Keratinocyte (primary cell): ENCODE results near the gene EFR3B. TPM values are rescaled to one million over a fixed set of nuclear protein-coding genes. Genes with fewer than 3 reads are reported as not detected.

ENCODE experiments used
- DNase-seq: peaks from one replicate; pipeline ENCODE4 v3.0.0-alpha.2; 2011; ENCODE audit warnings: low read depth, missing footprints, low spot score
- FAIRE-seq: peaks from 2 replicates; lab custom pipeline; 2011; peaks lifted over from hg19 to GRCh38; lab: Jason Lieb, UNC
- H2AFZ ChIP-seq: 2 replicates; pipeline ENCODE4 v1.6.0; 2012; ENCODE audit warnings: low read length, control low read depth, inconsistent platforms; ENCODE audit not compliant: control insufficient read depth
- H3K27ac ChIP-seq: 2 replicates; pipeline ENCODE4 v1.5.1; 2011; ENCODE audit warnings: low read length; ENCODE audit not compliant: control insufficient read depth, insufficient read depth
- H3K27me3 ChIP-seq: 3 replicates; pipeline ENCODE4 v1.6.0; 2011; ENCODE audit warnings: low read length; ENCODE audit not compliant: control insufficient read depth, insufficient read depth; ENCODE audit errors: extremely low read depth
- H3K36me3 ChIP-seq, 2 experiments: 2 replicates in 1 of 2; 3 replicates in 1 of 2; pipeline ENCODE4 v1.5.1; 2011; ENCODE audit warnings: low read length in 2 of 2, mild to moderate bottlenecking in 1 of 2; ENCODE audit not compliant: control insufficient read depth in 2 of 2, insufficient read depth in 2 of 2; ENCODE audit errors: extremely low read depth in 1 of 2
- H3K4me1 ChIP-seq: 3 replicates; pipeline ENCODE4 v1.5.1; 2011; ENCODE audit warnings: low read length; ENCODE audit not compliant: control insufficient read depth, insufficient read depth; ENCODE audit errors: extremely low read depth
- H3K4me2 ChIP-seq: 3 replicates; pipeline ENCODE4 v1.6.0; 2011; ENCODE audit warnings: low read depth, low read length; ENCODE audit not compliant: control insufficient read depth, insufficient read depth; ENCODE audit errors: extremely low read depth
- H3K4me3 ChIP-seq, 3 experiments: fragments of 200-600 bp in 1 of 3; sonication (generic) in 1 of 3; 2 replicates in 2 of 3; 3 replicates in 1 of 3; pipeline ENCODE4 v1.5.1; 2011 to 2016; ENCODE audit warnings: low read length in 3 of 3, mild to moderate bottlenecking in 3 of 3, control low read depth in 2 of 3, inconsistent platforms in 1 of 3, low read depth in 1 of 3, mixed read lengths in 1 of 3, mixed run types in 1 of 3, moderate library complexity in 1 of 3; ENCODE audit not compliant: control insufficient read depth in 2 of 3, insufficient read depth in 2 of 3; ENCODE audit errors: extremely low read depth in 1 of 3
- H3K79me2 ChIP-seq: 2 replicates; pipeline ENCODE4 v1.6.0; 2012; ENCODE audit warnings: low read length; ENCODE audit not compliant: control insufficient read depth, insufficient read depth
- H3K9ac ChIP-seq: 3 replicates; pipeline ENCODE4 v1.6.0; 2011; ENCODE audit warnings: low read length; ENCODE audit not compliant: control insufficient read depth, insufficient read depth; ENCODE audit errors: extremely low read depth
- H3K9me1 ChIP-seq: 3 replicates; pipeline ENCODE4 v1.6.0; 2011; ENCODE audit warnings: low read length; ENCODE audit not compliant: control insufficient read depth, insufficient read depth; ENCODE audit errors: extremely low read depth
- H3K9me3 ChIP-seq: 2 replicates; pipeline ENCODE4 v1.5.1; 2012; ENCODE audit warnings: low read depth, low read length; ENCODE audit not compliant: control insufficient read depth
- H4K20me1 ChIP-seq: 3 replicates; pipeline ENCODE4 v1.6.0; 2011; ENCODE audit warnings: low read length; ENCODE audit not compliant: control insufficient read depth, insufficient read depth; ENCODE audit errors: extremely low read depth
- CTCF ChIP-seq, 3 experiments: IDR thresholded peaks in 1 of 3; conservative IDR thresholded peaks in 1 of 3; optimal IDR thresholded peaks in 1 of 3; 2 replicates in 2 of 3; 3 replicates in 1 of 3; pipeline versions ENCODE3 to v1.5.1; 2011; ENCODE audit warnings: low read length in 3 of 3, mild to moderate bottlenecking in 3 of 3, moderate library complexity in 2 of 3, control low read depth in 1 of 3, inconsistent platforms in 1 of 3; ENCODE audit not compliant: insufficient read depth in 2 of 3; ENCODE audit errors: extremely low read depth in 1 of 3
- EZH2 ChIP-seq: IDR thresholded peaks from one replicate; pipeline ENCODE4 v1.6.1; 2012; ENCODE audit warnings: inconsistent platforms, mild to moderate bottlenecking, low read length, moderate library complexity
- dilution Hi-C: fragments of 300-500 bp; cut with MboI; formaldehyde crosslinking; loops from one replicate; pipeline ENCODE4 v1.7.0; 2020; ENCODE audit warnings: low sequenced_read_pairs; ENCODE audit not compliant: extremely low pct_ligation_motif_present
- polyA minus RNA-seq, 3 experiments: library from RNA; depleted of rRNA, polyadenylated mRNA; stranded (reverse); fragments of >200 nt; gene quantifications; 1 replicate in 1 of 3; 2 replicates in 1 of 3; 3 replicates in 1 of 3; pipeline ENCODE4 v1.2.3, GENCODE V29; 2011
- polyA plus RNA-seq, 5 experiments: library from polyadenylated mRNA; depleted of rRNA in 3 of 5; stranded (reverse) in 3 of 5; stranded (forward) in 1 of 5; unstranded in 1 of 5; fragments of >200 nt; gene quantifications; 1 replicate in 1 of 5; 2 replicates in 3 of 5; 3 replicates in 1 of 5; pipeline versions ENCODE4 v1.2.1 to v1.2.3, GENCODE V29; 2011 to 2012; ENCODE audit warnings: missing spikeins in 2 of 5, low read depth in 1 of 5, low replicate concordance in 1 of 5

The EFR3B gene
- polyA plus RNA-seq = 0.09 to 0.14 TPM (median 0.13 TPM) in 3 replicates
- polyA plus RNA-seq (2011; ENCODE audit: low read depth) = not detected
- 0.08 and 0.10 TPM in 2 replicates for polyA plus RNA-seq (2011; cell fraction: cytosol; rRNA removed)
- polyA plus RNA-seq (2011; cell fraction: nucleus; rRNA removed) = 0.32 and 0.45 TPM in 2 replicates
- 0.11 and 0.14 TPM in 2 replicates for polyA plus RNA-seq (2012; ENCODE audit: low replicate concordance)
- polyA minus RNA-seq = 0.10 to 0.62 TPM (median 0.40 TPM) in 3 replicates
- 0.19 TPM for polyA minus RNA-seq (2011; cell fraction: cytosol; rRNA and poly(A)+ RNA removed)
- polyA minus RNA-seq (2011; cell fraction: nucleus; rRNA and poly(A)+ RNA removed) = 0.31 and 0.63 TPM in 2 replicates

- H3K9me1 ChIP-seq = no peaks in the 10 kb centered on the region
- no peak within 1 kb of the TSS for H3K9ac ChIP-seq
- FAIRE-seq (no peak), DNase-seq (peak; percentile 11)
- no peaks in the 10 kb centered on the region for H3K36me3 ChIP-seq
- H2AFZ ChIP-seq = no peak within 1 kb of the TSS
- peaks cover 14% of the 10 kb centered on the region for H3K4me1 ChIP-seq
- no peaks in the 10 kb centered on the region for H3K79me2 ChIP-seq
- peaks cover 6% of the 10 kb centered on the region for H4K20me1 ChIP-seq
- H3K9me3 ChIP-seq = no peaks in the 10 kb centered on the region
- TF ChIP-seq CTCF (optimal IDR thresholded peaks at IDR 0.05 in 1 of 3, IDR thresholded peaks at IDR 0.05 in 1 of 3, conservative IDR thresholded peaks at IDR 0.05 in 1 of 3; ENCODE audit: extremely low read depth in 1 of 3, insufficient read depth in 2 of 3, low read length in 3 of 3) (no peak), EZH2 (no peak)
- peak within 1 kb of the TSS; percentile 71 for H3K4me2 ChIP-seq
- dilution Hi-C loops = no loop called here
- peak within 1 kb of the TSS; percentile 36 to 73 (median 62) for H3K4me3 ChIP-seq
- H3K27me3 ChIP-seq = peaks cover 53% of the 10 kb centered on the region
- H3K27ac ChIP-seq = no peak within 1 kb of the TSS
Measured at GRCh38 chr2:25041928-25042320, at the start of gene EFR3B. EFR3B (plus strand) TSS chr2:25042076; CDS start chr2:25042313, 237 bp downstream.

- dilution Hi-C loops = no loop called here
- Histone ChIP-seq H3K27ac (no peak overlapping the region), H3K27me3 (peaks cover 12% of the 10 kb centered on the region), H3K9me1 (no peaks in the 10 kb centered on the region), H4K20me1 (no peaks in the 10 kb centered on the region), H3K4me1 (no peaks in the 10 kb centered on the region), H3K79me2 (no peaks in the 10 kb centered on the region), H3K9ac (no peak overlapping the region), H3K9me3 (no peaks in the 10 kb centered on the region), H3K4me3 (no peak overlapping the region), H3K4me2 (no peak overlapping the region), H3K36me3 (no peaks in the 10 kb centered on the region), H2AFZ (no peak overlapping the region)
- DNase-seq (no peak), FAIRE-seq (no peak)
- no peak for TF ChIP-seq EZH2
- TF ChIP-seq CTCF (optimal IDR thresholded peaks at IDR 0.05 in 1 of 3, IDR thresholded peaks at IDR 0.05 in 1 of 3, conservative IDR thresholded peaks at IDR 0.05 in 1 of 3; ENCODE audit: extremely low read depth in 1 of 3, insufficient read depth in 2 of 3, low read length in 3 of 3) = no peak
Measured at GRCh38 chr2:24993406-24994145, 48.3 kb upstream of the EFR3B start.
